22Rv1 (cell line): Measurements from ENCODE around the gene GAL.

ENCODE experiments used
- H3K27ac ChIP-seq: fragments of 450-650 bp; 2 replicates; pipeline ENCODE4 v1.5.1; 2017
- CTCF ChIP-seq: fragments of 450-650 bp; IDR thresholded peaks from 2 replicates; pipeline ENCODE4 v1.5.1; 2017; ENCODE audit warnings: mild to moderate bottlenecking
- ZFX ChIP-seq: fragments of 450-650 bp; IDR thresholded peaks from 2 replicates; pipeline ENCODE4 v1.6.1; 2017; ENCODE audit warnings: antibody characterized with exemption, borderline replicate concordance

Gene GAL

DNA sequence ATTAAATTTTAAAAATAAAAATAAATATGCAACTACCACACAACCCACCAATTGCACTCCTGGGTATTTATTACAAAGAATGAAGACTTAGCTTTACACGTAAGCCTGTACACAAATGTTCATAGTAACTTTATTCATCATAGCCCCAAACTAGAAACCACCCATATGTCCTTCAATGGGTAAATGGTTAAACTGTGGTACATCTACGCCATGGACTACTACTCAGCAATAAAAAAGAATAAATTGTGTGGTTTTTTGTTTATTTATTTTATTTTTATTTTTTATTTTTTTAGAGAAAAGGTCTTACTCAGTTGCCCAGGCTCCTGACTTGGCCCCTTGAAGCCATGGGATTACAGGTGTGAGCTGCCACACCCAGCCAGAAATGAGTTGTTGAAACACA lies 14.6 kb downstream of the GAL start:
- H3K27ac ChIP-seq, result no peak overlapping the region
- TF ChIP-seq CTCF, result no peak
- TF ChIP-seq ZFX, result no peak

- TF ChIP-seq ZFX (no peak), CTCF (no peak)
- H3K27ac ChIP-seq, result no peak overlapping the region
These were observed 20.5 kb downstream of the GAL start for GRCh38 chr11:68704887-68705286.

DNA sequence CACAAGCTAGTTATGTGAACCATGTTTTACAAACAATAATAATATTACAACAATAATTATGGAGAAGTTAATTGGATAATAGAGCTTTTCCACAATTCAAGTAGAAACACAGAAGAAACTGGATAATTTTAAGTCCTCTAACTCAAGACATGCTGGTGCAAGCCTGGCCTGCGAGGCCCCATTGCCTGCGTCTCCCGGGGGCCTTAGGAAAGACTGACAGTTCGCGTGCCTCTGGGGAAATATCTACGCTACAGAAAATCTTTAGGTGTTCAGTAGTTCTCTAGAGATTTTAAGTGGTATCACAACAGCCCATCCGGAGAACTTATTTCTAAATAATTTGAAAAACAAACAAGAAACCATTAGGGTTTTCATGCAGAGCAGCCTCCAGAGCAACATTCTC lies 23.2 kb downstream of the GAL start:
- no peak overlapping the region for H3K27ac ChIP-seq
- TF ChIP-seq CTCF (no peak), ZFX (no peak)

DNA sequence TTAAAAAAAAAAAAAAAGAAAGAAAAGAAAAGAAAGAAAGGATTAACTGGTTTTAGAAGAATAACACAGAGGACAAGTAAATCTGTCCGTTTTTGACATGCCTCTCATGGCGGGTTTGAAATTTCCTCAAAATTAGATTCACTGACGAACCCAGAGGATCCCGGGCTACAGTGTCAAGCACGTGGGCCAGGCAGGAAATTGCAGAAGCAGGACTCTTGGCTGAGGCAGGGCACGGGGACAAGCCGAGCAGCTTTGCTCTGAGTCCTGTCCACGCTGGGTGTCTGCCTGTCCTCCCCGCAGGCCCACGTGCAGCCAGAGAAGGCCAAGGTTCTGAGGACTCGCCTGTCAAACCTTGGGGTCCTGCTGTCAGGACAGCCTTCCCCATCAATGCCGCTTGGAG lies 24.7 kb downstream of the GAL start:
- TF ChIP-seq ZFX, result no peak
- TF ChIP-seq CTCF, result no peak
- H3K27ac ChIP-seq, result no peak overlapping the region

DNA sequence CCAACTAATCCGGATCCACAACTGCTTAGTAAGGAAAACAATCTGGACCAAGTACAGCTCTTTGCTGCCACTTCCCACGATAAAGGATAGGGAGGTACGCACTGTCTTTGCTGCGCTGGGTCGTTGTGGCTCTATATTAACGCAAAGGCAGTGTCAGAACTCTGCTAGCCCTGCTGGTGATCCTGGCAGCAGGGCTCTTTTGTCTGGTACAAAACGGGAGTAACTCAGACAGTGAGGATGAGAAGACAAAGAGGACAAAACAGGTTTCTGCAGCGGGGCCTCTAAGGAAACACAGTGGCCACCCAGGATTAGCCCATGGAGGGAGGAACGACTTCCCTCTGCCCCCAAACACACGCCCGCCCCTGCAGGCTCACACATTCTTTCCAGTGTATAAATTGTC lies 26.1 kb downstream of the GAL start:
- H3K27ac ChIP-seq, result no peak overlapping the region
- TF ChIP-seq ZFX, result no peak
- TF ChIP-seq CTCF, result no peak

- TF ChIP-seq ZFX (no peak), CTCF (no peak)
- no peak overlapping the region for H3K27ac ChIP-seq
These were observed 26.8 kb downstream of the GAL start for GRCh38 chr11:68711114-68711513.

- H3K27ac ChIP-seq, result no peak overlapping the region
- TF ChIP-seq ZFX (no peak), CTCF (no peak)
These were observed 29.9 kb downstream of the GAL start for GRCh38 chr11:68714060-68714856.
